ENCODE results near the gene NDRG4. TPM values are rescaled to one million over a fixed set of nuclear protein-coding genes. Genes with fewer than 3 reads are reported as not detected.
A peak's percentile ranks its signal among the peaks of the same experiment; 100 is the strongest.

The NDRG4 gene
- total and polyA plus RNA-seq, 2 donors (not counting 3 experiments of a cell fraction or from before 2014, with no cell fraction given) = 35.8 to 74.3 TPM

GRCh38 chr16:58465817-58466216, 34.1 kb upstream of the NDRG4 start:
- Histone ChIP-seq H3K9me1 (replicated peaks; ENCODE audit: control insufficient read depth, extremely low read depth, insufficient read depth, low read length) (no peaks in the 10 kb centered on the region), H3K4me2 (ENCODE audit: insufficient read depth, low read length) (no peak overlapping the region), H3K4me3 (replicated peaks in 1 of 3; ENCODE audit: insufficient read depth in 1 of 3, low read depth in 1 of 3, low read length in 3 of 3) (peak overlapping the region in 1 of 3 experiments; percentile 75), H3K27ac (ENCODE audit: insufficient read depth, low read depth, low read length) (no peak overlapping the region), H3K79me2 (ENCODE audit: control insufficient read depth, insufficient read depth, low read length) (no peaks in the 10 kb centered on the region), H3K36me3 (ENCODE audit: control insufficient read depth in 2 of 2, extremely low read depth in 1 of 2, insufficient read depth in 2 of 2, low read length in 2 of 2) (no peaks in the 10 kb centered on the region), H3K9ac (replicated peaks; ENCODE audit: extremely low read depth, insufficient read depth, low read length) (no peak overlapping the region), H3K27me3 (ENCODE audit: control insufficient read depth in 2 of 2, insufficient read depth in 2 of 2, low read length in 2 of 2) (peaks cover 2 to 15% of the 10 kb centered on the region in 2 experiments), H3K9me3 (replicated peaks; ENCODE audit: control insufficient read depth, insufficient read depth, low read length) (no peaks in the 10 kb centered on the region), H4K20me1 (replicated peaks; ENCODE audit: control insufficient read depth, extremely low read depth, insufficient read depth, low read length) (no peaks in the 10 kb centered on the region), H3K4me1 (ENCODE audit: control insufficient read depth, extremely low read depth, insufficient read depth, low read length) (peaks cover 6% of the 10 kb centered on the region), H2AFZ (ENCODE audit: low read depth, low read length) (no peak overlapping the region)
- CTCF ChIA-PET = interaction anchor here (0.7 kb wide), 1 partner anchor 10 kb away, joined by 3 read pairs; no protein-coding TSS in a partner anchor
- no TSS peak for BruUV-seq (replicated peaks)
- dilution Hi-C loops (cut with MboI; ENCODE audit: extremely low pct_ligation_motif_present, low sequenced_read_pairs) (no loop called here), intact Hi-C loops (cut with micrococcal nuclease) (no loop called here)
- POLR2A ChIA-PET = no interaction called here
- FAIRE-seq = no peak
- DNase-seq (ENCODE audit: low read depth, low spot score) = no peak
- TF ChIP-seq FOS (IDR thresholded peaks at IDR 0.05; ENCODE audit: borderline replicate concordance, insufficient read depth, low read length) (no peak), JUN (IDR thresholded peaks at IDR 0.05; ENCODE audit: borderline replicate concordance, insufficient read depth, insufficient read length, low read depth) (no peak), EZH2 (IDR thresholded peaks at IDR 0.05; ENCODE audit: borderline replicate concordance, low read depth, low read length, severe bottlenecking) (no peak), GATA2 (IDR thresholded peaks at IDR 0.05; ENCODE audit: insufficient read depth, insufficient read length, low read depth, low read length) (no peak), POLR2AphosphoS5 (IDR thresholded peaks at IDR 0.05; ENCODE audit: insufficient read depth, low read depth, low read length) (no peak), POLR2A (IDR thresholded peaks at IDR 0.05; ENCODE audit: low read depth, low read length) (no peak), MYC (IDR thresholded peaks at IDR 0.05; ENCODE audit: low read depth, low read length) (no peak)
- TF ChIP-seq, protein P1, sequence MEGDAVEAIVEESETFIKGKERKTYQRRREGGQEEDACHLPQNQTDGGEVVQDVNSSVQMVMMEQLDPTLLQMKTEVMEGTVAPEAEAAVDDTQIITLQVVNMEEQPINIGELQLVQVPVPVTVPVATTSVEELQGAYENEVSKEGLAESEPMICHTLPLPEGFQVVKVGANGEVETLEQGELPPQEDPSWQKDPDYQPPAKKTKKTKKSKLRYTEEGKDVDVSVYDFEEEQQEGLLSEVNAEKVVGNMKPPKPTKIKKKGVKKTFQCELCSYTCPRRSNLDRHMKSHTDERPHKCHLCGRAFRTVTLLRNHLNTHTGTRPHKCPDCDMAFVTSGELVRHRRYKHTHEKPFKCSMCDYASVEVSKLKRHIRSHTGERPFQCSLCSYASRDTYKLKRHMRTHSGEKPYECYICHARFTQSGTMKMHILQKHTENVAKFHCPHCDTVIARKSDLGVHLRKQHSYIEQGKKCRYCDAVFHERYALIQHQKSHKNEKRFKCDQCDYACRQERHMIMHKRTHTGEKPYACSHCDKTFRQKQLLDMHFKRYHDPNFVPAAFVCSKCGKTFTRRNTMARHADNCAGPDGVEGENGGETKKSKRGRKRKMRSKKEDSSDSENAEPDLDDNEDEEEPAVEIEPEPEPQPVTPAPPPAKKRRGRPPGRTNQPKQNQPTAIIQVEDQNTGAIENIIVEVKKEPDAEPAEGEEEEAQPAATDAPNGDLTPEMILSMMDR (IDR thresholded peaks at IDR 0.05; ENCODE audit: extremely low read depth in 1 of 2, insufficient read depth in 1 of 2, low read depth in 1 of 2, low read length in 2 of 2) = no peak
- TF ChIP-seq, protein P2, sequence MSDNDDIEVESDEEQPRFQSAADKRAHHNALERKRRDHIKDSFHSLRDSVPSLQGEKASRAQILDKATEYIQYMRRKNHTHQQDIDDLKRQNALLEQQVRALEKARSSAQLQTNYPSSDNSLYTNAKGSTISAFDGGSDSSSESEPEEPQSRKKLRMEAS (IDR thresholded peaks at IDR 0.05; ENCODE audit: insufficient read depth, insufficient read length) = no peak

All from endothelial cell of umbilical vein (primary cell).